HL-60 (cell line): ENCODE results near the gene FBXO21.

Experiments used
- DNase-seq, 2 experiments: peaks; one replicate each; pipeline ENCODE4 v3.0.0-alpha.2; 2010 to 2020; ENCODE audit warnings: low read depth in 1 of 2, low spot score in 1 of 2
- H3K27ac ChIP-seq: fragments of 250-450 bp; sonication (Bioruptor Pico); replicated peaks from 2 replicates; pipeline ENCODE4 v1.5.1; 2020; ENCODE audit warnings: mild to moderate bottlenecking, moderate library complexity
- H3K27me3 ChIP-seq: fragments of 250-450 bp; sonication (Bioruptor Pico); 2 replicates; pipeline ENCODE4 v1.5.1; 2021; ENCODE audit warnings: mild to moderate bottlenecking, moderate library complexity; ENCODE audit not compliant: insufficient read depth, poor library complexity, severe bottlenecking
- H3K4me3 ChIP-seq: replicated peaks from 2 replicates; pipeline ENCODE4 v1.5.1; 2011; ENCODE audit warnings: mild to moderate bottlenecking, control low read depth, low read length; ENCODE audit not compliant: insufficient read depth
- CTCF ChIP-seq: IDR thresholded peaks from one replicate; pipeline ENCODE4 v1.5.1; 2011; ENCODE audit warnings: low read length, control low read depth, inconsistent platforms; ENCODE audit not compliant: insufficient read depth
- GABPA ChIP-seq: IDR thresholded peaks from 2 replicates; pipeline ENCODE4 v1.6.1; 2012; ENCODE audit warnings: low read depth
- POLR2AphosphoS5 ChIP-seq: IDR thresholded peaks from 2 replicates; pipeline ENCODE4 v1.6.1; 2012; ENCODE audit warnings: low read depth
- REST ChIP-seq: IDR thresholded peaks from 2 replicates; pipeline ENCODE4 v1.6.1; 2012; ENCODE audit warnings: low read depth; ENCODE audit not compliant: insufficient replicate concordance
- SPI1 ChIP-seq: IDR thresholded peaks from 2 replicates; pipeline ENCODE4 v1.6.1; 2012; ENCODE audit warnings: low read depth, mild to moderate bottlenecking, borderline replicate concordance

Gene FBXO21

GRCh38 chr12:117209626-117210025, 19.4 kb upstream of the FBXO21 start:
- no peak overlapping the region for H3K27ac ChIP-seq
- peaks cover 3% of the 10 kb centered on the region for H3K27me3 ChIP-seq
- TF ChIP-seq GABPA, result no peak
- no peak for TF ChIP-seq CTCF
- no peak for TF ChIP-seq POLR2AphosphoS5
- no peak for TF ChIP-seq REST
- no peak for TF ChIP-seq SPI1
- no peak for DNase-seq
- no peak overlapping the region for H3K4me3 ChIP-seq

GRCh38 chr12:117208811-117209455, 18.7 kb upstream of the FBXO21 start:
- Histone ChIP-seq H3K4me3 (no peak overlapping the region), H3K27ac (no peak overlapping the region), H3K27me3 (peaks cover 3% of the 10 kb centered on the region)
- DNase-seq, result no peak
- TF ChIP-seq POLR2AphosphoS5 (no peak), REST (no peak), CTCF (no peak), GABPA (no peak)

- TF ChIP-seq POLR2AphosphoS5, result no peak
- no peak for TF ChIP-seq SPI1
- no peak for TF ChIP-seq REST
- no peak for TF ChIP-seq CTCF
- TF ChIP-seq GABPA, result no peak
- H3K4me3 ChIP-seq, result no peak overlapping the region
- no peak overlapping the region for H3K27ac ChIP-seq
- no peak for DNase-seq
- peaks cover 3% of the 10 kb centered on the region for H3K27me3 ChIP-seq
Measured at GRCh38 chr12:117208206-117208605, 17.9 kb upstream of the FBXO21 start.
